Activated T-helper 1 cell treated with Interleukin-2 at 50 U/mL for 16 hours (primary cell): ENCODE data around the gene TEX101.
"Not testable (repeated sequence)": the region's sequence is repeated elsewhere in the genome, so short reads cannot be mapped to it uniquely, and the experiment has no call there.

Experiments
- DNase-seq: peaks from one replicate; pipeline ENCODE4 v3.0.0-alpha.2; 2020; ENCODE audit warnings: low read depth

Gene TEX101, protein sequence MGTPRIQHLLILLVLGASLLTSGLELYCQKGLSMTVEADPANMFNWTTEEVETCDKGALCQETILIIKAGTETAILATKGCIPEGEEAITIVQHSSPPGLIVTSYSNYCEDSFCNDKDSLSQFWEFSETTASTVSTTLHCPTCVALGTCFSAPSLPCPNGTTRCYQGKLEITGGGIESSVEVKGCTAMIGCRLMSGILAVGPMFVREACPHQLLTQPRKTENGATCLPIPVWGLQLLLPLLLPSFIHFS

DNA sequence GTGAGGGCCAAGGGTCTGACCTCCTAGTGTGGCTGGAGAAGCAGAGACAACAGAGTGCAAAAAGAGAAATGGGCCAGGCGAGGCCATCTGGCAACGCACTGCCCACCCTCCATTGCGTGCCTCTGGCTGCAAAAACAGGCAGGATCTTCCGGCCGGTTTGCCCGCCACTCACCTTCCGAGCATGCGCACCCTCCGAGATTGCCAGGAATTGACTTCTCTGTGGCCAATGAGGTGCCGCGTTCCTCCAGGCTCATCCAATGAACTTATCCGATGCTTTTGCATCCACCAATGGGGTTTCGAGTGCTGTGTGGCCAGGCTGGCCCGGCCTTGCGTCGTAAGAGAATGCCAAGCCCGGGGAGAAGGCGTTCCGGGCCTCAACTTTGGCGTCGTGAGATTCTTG is at the start of gene TEX101:
TEX101 (plus strand) TSS at position 337 of the 400 bp plus-strand sequence. CDS start 1,030 bp downstream, outside the sequence.
- no peak for DNase-seq

DNA sequence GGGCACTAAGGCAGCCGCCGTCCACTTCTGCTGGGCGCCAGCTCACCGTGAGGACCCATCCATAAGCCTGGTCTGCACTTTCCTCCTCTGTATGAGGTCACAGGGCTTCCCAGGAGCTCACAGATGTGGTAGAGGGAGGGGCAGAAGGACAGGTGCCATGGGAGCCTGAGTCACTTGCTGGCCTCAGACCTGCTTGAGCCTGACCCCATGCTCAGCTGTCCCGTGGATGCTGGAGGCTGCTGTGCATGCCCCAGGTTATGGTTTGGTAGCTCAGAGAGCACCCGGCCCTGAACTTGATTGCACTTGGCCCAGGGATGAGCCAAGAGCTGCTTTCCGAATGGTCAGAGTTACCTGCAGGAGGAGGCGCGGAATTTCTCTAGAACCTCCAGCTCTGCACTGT is 49.0 kb upstream of the TEX101 start:
- not testable (repeated sequence) for DNase-seq

DNA sequence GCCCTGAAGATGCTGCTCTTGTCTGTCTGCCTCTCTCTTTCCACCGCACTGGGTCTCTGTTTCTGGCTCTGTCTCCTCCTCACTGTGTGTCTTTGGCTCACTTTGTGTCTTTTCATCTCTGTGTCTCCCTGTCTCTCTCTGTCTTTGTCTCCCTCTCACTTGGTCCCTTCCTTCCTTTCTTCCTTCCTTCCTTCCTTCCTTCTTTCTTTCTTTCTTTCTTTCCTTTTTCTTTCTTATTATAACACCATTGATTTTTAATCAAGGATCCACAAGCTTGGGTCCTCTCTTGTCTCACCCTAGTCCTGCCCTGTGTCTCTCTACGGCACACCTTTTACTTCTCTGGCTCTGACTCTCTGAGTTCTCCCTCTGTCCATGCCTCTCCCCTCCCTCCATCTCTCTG is 46.9 kb upstream of the TEX101 start:
- no peak for DNase-seq

DNA sequence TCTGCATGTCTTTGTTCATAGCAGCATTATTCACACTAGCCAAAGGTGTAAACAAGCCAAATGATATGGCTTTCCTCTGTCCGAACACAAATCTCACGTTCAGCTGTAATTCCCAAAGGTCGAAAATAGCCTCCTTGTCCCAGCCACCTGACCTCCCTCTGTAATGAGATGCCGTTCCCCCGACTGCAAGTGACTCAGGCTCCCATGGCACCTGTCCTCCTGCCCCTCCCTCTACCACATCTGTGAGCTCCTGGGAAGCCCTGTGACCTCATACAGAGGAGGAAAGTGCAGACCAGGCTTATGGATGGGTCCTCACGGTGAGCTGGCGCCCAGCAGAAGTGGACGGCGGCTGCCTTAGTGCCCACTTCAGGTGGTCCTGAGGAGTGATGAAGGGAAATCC is 45.8 kb upstream of the TEX101 start:
- not testable (repeated sequence) for DNase-seq

DNA sequence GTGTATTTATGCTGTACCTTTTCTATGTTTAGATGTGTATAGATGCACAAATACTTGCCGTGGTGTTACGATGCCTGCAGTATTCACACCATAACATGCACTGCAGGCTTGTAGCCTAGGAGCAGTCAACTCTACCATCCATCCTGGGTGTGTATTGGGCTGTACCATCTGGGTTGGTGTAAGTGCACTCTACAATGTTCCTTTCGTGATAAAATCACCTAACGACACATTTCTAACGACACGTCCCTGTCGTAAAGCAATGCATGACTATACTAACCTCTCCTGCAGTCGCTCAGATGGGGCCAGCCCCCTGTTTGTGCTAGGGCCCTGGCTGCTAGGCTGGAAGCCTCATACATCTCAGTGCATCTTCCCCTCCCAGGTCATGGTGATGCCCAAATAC is 42.8 kb upstream of the TEX101 start:
- no peak for DNase-seq

DNA sequence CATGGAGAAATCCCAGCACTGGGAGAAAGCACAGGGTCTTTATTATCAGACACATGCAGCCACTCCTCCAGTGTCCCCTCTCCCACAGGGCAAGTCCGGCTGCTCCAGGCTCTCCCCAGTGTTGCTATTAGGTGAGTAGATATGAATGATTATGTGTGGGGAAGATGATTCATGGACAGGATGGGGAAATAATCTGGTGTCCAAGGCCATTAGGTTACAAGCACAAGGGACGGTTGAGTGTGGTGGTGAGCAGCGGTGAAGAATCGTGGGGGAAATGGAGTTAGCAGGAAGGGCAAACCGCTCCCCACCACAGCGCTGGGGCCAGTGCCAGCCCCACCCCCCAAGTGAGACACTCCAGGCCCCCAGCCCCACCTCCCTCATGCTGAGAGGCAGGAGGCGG is 42.2 kb upstream of the TEX101 start:
- DNase-seq, result no peak

DNA sequence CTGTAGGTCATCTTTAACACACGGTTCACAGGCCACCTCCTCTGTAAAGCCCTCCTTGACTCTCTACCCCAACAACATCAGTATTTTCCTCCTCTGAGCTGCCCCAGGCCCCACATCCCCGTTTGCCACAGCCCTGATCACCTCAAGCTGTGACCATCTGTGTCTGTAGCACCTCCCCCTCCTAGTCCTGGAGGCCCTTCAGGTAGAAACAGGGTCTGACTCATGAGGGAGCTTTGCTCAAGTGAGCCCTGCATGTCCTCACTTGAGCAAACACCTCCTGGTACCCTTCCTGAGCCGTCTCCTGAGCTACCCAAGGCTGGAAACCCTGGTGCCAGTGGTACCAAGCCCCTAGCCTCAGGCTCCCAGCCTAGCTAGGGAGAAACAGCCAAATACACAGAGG is 37.1 kb upstream of the TEX101 start:
- DNase-seq, result not testable (repeated sequence)

DNA sequence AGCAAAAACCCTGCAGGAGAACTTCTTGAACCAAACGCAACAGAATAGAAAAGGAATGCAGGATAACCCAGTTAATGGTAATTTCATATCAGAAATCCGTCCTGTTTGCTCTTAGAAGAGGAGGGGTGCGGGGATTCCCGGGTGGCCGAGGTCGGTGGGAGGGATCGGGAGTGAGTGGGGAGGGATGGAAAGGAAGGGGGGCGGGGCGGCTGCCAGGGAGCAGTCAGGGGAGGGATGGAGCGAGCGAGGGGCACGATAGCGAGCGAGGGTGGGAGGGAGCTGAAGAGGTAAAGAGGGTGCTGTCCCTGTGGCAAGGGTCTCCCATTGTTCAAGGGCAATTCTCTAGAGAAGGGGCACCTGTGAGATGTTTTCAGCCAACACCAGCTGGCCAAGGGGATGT is 34.7 kb upstream of the TEX101 start:
- no peak for DNase-seq

DNA sequence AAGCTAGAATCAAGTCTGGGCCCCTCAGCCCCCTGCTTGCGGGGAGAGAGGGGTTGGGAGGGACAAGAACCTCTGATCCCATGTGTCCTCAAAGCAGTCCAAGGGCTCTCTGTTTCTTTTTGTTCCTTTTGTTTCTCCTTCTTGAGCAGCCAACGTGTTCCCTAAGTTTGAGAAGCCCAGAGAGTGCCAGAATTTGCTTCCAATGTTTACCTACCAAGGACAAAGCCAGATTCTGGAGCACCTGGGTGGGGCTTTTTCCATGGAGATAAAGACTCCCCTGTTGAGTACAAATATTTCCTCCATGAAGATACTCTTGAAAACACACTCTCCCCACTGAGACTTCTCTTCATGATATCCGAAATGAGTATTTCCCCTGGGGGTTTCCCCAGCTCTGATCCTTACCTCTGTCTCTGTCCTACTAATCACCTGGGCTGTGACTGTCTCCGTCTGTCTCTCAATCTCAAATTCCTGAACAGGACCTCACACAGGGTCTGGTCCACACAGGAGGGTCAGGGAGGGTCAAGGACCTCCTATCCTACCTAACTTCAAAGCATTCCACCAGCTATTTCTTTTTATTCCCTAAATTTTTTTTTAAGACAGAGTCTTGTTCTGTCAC is 33.8 kb upstream of the TEX101 start:
- no peak for DNase-seq

DNA sequence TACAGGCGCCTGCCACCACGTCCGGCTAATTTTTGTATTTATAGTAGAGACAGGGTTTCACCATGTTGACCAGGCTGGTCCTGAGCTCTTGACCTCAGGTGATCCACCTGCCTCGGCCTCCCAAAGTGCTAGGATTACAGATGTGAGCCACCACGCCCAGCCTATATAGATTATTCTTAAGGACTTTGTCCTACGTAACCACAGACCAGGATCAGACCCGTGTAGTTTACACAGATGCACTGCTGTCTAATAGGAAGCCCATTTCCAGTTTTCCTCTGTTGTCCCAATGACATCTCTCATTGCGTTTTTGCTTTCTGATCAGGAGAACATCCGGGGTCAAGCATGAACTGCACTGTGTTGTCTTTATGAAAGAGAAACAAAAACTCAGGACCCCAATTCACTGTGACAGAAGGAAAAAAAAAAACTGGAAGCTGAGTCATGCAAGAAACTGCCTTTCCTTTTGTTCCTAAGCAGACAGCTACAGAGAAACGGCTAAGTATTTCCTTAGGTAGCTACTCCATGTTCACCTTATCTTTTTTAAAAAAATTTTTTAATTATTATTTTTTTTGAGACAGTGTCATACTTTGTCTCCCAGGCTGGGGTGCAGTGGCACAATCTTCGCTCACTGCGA is 32.0 kb upstream of the TEX101 start:
- DNase-seq, result not testable (repeated sequence)

DNA sequence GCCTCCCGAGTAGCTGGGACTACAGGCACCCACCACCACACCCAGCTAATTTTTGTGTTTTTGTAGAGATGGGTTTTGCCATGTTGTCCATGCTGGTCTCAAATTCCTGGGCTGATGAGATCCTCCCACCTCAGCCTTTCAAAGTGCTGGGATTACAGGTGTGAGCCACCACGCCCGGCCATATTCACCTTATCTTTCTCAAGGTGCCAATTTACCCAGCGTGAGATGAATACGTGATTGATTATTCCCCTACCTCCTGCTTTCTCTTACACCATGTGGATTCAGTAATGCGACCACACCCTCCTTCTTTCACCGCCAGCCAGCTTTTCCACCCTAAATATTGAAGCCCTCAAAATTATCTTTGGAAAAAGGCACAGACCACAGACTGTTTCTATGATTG is 31.4 kb upstream of the TEX101 start:
- DNase-seq, result not testable (repeated sequence)

DNA sequence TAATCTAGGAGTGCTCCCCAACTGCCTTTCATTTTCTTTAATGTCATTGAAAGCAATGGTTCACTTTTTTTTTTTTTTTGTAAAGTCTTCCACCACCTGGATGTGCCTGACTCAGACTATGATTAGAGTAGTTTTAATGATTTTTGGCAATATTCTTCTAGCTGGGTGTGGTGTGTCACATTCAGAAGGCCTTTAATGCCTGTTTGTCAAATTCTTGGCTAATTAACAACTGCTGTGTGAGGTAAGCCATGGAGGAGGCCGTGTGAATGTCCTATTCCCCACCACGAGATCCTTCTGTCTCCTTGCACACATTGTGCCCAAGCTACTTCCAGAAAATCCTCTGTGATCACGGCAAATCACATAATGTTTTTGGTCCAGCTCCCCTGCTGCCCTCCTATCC is 30.9 kb upstream of the TEX101 start:
- not testable (repeated sequence) for DNase-seq

DNA sequence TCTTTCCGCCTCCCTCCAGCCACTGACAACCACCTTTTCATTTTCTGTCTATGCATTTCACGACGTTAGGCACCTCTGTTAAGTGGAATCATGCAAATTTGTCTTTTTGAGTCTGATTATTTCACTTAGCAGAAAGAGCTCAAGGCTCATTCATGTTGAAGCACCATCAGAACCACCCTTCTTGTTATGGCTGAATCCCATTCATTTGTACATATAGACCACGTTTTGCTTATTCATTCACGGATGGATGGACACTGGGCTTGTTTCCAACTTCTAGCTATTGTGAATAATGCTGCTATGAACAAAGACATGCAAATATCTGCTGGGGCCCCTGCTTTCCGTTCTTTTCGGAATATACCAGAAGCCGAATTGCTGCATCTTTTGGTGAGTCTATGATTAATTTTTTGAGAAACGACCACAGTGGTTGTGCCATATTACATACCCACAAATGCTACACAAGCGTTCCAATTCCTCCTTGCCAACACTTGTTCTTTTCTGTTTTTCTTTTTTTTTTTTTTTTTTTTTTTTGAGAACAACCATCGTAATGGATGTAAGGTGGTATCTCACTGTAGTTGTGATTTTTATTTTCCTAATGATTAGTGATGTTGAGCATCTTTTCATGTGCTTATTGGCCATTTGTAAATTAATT is 23.7 kb upstream of the TEX101 start:
- DNase-seq, result not testable (repeated sequence)

DNA sequence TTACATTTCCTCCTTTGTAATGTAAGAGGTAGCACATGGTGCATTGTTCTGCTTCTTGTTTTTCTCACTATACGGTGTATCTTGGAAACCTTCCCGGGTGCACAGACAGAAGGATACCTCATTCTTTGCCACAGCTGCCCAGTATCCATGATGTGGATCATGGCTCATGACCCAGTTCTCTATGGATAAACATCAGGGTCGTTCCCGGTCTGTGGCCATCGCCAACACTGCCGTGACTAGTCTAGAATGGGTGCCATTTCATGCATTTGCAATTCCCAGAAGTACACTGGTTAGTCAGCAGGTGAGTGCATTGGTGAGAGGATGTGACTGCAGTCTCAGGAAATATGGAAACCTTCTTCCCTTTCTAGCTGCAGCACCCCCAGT is 23.1 kb upstream of the TEX101 start:
- not testable (repeated sequence) for DNase-seq

DNA sequence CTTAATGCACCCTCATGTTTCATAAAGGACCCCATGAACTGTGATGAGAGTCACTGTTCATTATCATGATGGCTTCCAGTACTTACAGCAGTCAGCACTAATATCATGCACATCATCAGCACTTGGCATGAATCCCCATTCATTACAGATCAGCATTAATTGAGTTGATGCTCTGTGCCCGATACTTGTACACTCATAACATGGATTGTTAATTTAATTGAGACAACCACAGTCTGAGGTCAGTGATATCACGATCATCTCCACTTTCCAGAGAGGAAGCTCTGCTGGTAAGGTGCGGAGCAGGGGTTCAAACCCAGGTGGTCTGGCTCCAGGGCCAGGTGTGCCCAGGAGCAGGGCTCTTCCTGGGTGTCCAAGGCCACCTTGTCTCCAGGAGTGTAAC is 21.2 kb upstream of the TEX101 start:
- not testable (repeated sequence) for DNase-seq

DNA sequence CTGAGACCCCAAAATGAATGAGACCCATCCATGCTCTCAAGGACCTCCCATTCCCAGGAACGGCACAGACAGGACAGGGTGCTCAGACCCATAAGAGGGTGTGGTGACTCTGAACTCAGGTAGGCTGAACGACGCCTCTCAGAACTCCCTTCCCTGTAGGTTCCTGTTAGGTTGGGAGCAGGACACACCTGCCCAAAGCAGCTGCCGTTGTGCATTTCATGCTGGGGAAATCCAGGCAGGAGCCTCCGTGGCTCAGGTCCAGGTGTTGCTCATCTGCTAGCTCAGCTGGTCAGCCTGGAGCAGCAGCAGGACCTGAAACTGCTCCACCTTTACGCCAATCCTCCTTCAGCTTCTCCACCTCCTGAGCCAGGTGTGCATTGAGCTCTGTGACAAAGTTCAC is 19.1 kb upstream of the TEX101 start:
- no peak for DNase-seq

DNA sequence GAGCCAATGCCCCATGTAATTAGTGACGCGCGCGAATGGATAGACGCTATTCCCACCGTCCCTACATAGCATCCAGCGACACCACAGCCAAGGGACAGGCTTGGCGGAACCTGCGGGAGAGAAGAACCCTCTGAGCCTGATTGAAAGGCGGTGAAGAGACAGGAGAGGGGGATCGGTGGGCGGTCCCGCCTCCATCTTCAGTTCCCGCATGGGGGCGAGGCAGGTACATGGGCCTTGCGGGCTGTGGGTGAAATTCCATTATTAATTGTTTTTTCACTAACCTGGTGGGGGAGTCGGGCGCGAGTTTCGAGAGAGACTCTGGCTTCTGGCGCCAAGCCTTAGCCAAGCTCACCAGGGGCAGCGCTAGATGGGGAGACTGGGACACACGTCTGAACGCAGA is 8.4 kb upstream of the TEX101 start:
- no peak for DNase-seq

DNA sequence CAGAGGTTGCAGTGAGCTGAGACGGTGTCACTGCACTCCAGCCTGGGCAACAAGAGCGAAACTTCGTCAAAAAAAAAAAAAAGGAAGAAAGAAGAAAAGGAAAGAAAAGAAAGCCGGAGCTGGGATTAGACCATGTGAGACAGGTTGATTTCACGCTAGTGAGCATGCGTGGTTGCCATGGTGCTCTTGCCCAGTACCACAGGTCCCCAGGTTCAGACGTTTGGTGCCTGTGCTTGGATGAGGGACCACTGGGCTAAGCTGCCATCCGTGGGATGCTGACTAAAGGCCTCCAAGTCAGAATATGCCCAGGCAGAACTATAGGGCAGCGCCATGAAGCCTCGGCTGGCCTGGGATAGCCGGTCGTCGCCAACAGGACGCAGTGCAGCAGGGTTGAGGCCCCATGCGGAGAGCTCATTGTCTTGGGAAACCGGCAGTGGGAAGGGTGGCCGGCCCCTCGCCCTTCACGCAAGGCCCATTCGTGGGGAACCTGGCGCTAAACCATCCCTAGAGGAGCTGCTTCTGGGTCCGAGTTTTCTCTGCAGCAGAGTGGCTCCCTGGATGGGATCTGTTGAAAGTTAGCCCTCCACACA is 7.2 kb upstream of the TEX101 start:
- no peak for DNase-seq

DNA sequence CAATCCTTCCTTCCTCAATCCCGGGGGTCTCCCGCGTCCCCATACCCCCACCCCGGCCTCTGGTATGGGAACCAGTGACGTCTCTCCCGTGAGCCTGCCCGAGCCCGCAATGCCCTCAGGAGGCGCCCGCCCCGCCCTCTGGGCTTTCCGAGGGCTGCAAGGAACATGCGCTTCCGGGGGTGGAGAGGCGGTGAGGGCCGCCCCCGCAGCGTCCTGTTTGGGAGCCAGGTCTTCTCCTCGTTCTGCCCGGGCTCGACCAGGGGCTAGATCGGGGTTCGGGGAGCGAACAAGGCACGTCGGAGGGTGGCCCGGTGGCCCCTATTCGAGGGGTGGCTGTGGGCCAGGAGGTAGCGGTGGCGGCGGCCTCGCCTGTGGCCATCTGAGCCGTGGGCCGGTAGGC is 6.6 kb upstream of the TEX101 start:
- no peak for DNase-seq

DNA sequence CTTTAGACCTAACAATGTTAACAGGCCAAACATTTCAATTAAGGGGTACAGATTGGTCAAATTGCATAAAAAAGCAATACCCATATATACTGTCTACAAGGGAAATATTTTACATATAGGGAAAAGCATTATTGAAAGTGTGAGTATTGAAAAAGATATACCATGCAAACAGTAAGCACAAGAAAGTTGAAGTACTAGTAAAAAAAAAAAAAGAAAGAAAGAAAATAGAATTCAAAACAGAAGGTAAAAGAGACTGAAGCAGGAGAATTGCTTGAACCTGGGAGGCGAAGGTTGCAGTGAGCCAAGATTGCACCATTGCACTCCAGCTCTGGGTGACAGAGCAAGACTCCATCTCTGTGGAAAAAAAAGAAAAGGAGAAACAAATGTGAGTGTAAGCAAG is 5.3 kb upstream of the TEX101 start:
- no peak for DNase-seq

DNA sequence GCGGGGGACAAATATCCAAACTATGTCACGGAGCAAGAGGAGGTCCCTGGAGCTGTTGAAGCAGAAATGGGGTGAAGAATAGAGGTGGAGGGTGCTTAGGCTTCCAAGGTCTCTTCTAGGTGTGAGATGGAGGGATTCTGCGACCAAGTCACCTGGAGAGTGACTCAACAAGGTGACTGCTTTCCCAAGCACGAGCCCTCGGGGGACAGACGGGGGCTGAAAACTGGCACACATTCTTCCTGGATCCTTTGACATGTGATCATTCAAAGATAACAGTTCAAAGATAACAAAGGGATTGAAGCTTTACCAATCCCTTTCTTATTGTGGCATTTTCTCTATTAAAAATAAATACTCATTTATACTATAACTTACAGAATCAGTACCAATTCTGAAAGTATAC is 2.2 kb upstream of the TEX101 start:
- DNase-seq, result no peak

DNA sequence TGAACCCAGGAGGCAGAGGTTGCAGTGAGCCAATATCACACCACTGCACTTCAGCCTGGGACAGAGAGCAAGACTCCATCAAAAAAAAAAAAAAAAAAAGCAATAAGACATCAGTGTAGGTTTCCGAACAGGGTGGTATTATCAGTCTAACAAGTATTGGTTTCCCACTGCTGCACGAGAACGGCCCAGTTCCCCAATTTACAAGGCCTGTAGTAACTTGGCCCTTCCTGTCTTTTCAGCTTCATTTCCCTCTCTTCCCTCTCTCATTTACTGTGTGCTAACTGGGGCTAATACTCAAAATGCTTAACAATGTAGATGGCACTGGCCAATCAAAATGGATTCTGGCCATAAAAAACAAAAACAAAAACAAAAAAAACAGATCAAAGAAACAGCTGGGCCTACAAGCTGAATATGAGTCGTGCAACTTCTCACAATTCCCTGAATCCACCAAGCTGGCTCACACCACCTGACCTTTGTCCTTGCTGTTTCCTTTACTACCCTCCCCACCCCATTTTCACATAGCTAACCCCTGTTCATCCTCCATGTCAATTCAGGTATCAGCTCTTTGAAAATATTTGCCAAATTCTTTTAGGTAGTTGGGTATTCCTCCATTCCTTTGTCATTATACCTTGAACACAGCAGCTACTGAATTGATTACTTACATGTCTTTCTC is 2.4 kb downstream of the TEX101 start:
- no peak for DNase-seq
